Activated naive CD4-positive, alpha-beta T cell treated with Interleukin-2 at 50 U/mL for 16 hours (primary cell): ENCODE results near the gene FTL.
A peak's percentile ranks its signal among the peaks of the same experiment; 100 is the strongest.

Source experiments
- DNase-seq: peaks from one replicate; pipeline ENCODE4 v3.0.0-alpha.2; 2020

Gene FTL

GRCh38 chr19:48946463-48947257, 18.4 kb upstream of the FTL start:
- DNase-seq: no peak

DNA sequence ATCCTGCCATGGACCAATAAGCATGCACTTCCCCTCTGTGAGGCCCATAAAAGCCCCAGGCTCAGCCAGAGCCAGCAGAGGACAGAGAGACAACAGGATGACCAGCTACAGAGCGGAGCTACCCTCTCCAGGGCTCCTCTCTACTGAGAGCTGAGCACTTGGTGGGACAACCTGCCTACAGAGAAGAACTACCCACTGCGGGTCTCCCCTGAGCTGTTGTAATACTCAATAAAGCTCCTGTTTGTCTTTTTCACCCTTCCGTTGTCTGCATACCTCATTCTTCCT, 17.9 kb upstream of the FTL start:
- no peak for DNase-seq

DNA sequence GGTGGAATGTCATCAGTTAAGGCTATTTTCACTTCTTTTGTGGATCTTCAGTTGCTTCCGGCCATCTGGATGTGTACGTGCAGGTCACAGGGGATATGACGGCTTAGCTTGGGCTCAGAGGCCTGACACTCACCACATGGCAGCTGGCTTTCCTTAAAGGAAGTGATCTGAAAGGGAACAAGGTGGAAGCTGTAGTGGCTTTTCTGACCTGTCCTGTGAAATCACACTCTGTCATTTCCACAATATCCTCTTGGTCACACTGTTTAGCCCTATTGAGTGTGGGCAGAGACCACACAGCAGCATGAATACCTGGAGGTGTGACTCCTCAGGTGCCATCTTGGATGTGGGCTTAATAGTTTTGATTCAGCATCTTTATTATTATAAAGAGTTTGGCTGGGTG, 14.9 kb upstream of the FTL start:
- no peak for DNase-seq

GRCh38 chr19:48950830-48951519, 14.1 kb upstream of the FTL start:
- no peak for DNase-seq

DNA sequence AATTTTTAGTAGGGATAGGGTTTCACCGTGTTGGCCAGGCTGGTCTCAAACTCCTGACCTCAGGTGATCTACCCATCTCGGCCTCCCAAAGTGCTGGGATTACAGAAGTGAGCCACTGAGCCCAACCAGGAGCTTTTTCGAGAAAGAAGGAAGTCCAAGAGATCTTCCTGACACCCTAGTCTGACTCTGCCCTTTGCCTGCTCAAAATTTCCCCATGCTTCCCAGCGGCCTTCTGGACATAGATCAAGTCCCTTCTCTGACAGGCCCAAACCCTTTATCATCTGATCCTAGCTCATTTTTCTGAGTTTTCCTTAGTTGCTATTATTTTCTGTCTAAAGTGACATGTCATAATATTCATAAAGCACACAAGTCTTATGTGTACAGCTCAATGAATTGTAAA, 12.0 kb upstream of the FTL start:
- no peak for DNase-seq

DNA sequence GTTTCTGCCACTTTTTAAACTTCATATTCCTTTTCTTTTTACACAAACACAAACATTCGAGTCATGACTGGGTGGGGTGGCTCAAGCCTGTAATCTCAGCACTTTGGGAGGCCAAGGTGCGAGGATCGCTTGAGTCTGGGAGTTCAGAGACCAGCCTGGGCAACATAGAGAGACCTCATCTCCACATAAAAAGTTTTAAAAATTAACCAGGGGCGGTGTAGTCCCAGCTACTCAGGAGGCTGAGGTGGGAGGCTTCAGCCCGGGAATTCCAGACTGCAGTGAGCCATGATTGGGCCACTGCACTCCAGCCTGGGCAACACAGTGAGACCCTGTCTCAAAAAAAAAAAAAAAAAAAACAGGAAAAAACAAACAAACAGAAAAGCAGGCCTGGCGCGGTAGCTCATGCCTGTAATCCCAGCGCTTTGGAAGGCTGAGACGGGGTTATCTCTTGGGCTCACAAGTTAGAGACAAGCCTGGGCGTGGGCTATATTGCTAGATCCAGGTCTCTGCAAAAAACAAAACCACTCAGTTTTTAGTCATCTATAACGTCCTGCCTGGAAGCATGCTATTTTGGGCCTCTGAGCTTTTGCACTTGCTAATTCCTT, 11.0 kb upstream of the FTL start:
- DNase-seq: no peak

- DNase-seq: peak; percentile 94
These were observed 10.4 kb upstream of the FTL start, which contains the start of gene BAX for GRCh38 chr19:48954595-48955307. TSS of gene BAX (plus strand) at chr19:48954875. CDS start at chr19:48954929, 54 bp downstream.

DNA sequence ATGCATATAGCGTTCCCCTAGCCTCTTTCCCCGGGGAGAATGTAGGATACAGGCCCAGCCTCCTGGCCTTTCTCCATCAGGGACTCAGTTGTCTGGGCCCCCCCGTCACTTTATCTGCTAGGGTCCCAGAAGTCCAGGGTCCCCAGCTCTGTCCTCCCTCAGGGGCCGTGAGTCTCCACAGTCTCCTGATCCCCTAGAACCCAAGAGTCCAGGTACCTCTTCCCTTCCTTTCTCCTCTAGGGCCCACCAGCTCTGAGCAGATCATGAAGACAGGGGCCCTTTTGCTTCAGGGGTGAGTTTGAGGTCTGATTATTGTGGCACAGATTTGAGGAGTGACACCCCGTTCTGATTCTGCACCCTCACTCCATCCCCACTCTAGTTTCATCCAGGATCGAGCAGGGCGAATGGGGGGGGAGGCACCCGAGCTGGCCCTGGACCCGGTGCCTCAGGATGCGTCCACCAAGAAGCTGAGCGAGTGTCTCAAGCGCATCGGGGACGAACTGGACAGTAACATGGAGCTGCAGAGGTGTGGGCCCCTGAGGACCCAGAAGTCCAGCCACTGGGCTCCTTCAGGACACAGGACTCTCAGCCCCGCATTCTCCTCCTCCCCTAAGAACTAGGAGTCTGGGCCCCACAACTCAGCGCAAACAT, 9.7 kb upstream of the FTL start:
- DNase-seq: no peak

GRCh38 chr19:48958006-48958405, 7.1 kb upstream of the FTL start:
- DNase-seq: no peak

GRCh38 chr19:48959341-48960239, 5.5 kb upstream of the FTL start:
- DNase-seq: no peak

GRCh38 chr19:48961051-48961649, 4.0 kb upstream of the FTL start:
- DNase-seq: no peak

- no peak for DNase-seq
These were observed 3.5 kb upstream of the FTL start for GRCh38 chr19:48961673-48962028.

DNA sequence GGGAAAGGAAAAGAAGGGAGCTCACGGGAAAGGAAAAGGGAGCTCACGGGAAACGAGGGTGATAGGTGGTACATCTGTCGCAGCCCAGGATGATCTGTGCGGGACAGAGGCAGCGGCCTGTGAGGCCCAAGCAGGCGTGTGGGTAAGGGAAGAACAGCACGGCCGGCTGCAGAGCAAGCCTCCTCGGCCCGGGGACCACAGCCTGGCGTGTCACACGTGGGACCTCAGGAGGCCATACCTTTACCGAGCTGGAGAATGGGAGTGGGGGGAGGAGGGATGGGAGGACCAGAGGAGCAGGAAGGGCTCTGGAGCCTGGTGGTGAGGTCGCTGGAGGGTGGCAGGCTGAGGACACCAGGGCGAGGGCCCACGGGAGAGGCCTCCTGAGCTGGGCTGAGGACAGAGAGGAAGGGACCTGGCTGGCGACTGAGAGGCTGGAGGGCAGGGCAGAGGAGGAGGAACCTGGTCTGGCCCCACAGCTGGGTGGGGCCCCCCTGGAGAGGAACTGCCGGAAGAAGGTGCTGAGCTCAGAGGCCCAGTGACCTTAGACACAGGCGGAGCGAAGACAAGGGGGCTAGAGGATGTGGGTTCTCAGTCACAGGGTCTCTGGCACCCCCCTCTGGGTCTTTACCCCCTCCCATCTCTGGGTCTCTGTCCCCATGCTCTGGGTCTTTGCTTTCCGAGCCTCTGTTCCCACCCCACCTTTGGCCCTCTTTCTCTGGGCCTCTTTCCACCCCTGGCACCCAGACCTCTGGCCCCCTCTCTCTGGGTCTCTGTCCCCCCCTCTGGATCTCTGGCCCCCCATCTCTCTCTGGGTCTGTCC, 2.9 kb upstream of the FTL start:
- DNase-seq: peak; percentile 53

- no peak for DNase-seq
These were observed 2.3 kb upstream of the FTL start for GRCh38 chr19:48962849-48963165.

DNA sequence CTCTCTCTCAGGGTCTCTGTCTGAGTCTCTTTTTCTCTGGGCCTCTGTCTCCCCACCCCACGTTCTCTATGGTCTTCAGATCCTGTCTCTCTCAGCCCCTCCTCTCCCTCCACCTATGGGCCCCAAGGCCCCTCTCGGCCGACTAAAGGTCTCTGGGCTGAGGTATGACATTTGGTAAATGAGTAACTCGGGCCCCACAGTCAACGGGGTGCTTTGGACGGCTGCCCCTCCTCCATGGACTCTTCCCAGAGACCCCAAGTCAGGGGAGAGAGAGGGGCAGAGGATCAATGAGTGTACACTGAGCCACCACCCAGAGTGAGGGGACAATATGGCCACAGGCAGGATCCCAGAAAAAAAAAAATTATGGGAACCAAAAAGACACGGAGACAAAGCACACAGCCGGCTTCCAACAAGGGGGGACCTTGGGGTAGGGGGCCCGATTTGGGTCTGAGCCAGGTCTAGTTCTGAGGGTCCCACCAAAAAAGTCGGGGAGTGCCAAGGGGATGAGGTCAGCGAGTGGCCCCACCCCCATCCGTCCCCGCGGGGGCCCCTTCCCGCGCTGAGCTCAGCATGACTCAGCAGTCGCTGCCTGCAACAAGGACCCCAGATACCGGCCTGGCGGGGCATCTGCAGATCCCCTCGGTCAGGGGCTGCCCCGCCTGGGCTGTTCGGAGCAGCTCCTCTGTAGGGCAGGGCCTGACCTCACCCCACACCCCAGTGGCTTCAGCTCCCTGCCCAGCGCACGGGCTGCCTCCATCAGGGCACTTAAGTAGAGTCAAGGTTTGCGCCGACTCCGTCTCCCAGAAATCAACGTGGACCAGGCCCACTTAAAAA, 1.5 kb upstream of the FTL start:
- DNase-seq: peak; percentile 67

DNA sequence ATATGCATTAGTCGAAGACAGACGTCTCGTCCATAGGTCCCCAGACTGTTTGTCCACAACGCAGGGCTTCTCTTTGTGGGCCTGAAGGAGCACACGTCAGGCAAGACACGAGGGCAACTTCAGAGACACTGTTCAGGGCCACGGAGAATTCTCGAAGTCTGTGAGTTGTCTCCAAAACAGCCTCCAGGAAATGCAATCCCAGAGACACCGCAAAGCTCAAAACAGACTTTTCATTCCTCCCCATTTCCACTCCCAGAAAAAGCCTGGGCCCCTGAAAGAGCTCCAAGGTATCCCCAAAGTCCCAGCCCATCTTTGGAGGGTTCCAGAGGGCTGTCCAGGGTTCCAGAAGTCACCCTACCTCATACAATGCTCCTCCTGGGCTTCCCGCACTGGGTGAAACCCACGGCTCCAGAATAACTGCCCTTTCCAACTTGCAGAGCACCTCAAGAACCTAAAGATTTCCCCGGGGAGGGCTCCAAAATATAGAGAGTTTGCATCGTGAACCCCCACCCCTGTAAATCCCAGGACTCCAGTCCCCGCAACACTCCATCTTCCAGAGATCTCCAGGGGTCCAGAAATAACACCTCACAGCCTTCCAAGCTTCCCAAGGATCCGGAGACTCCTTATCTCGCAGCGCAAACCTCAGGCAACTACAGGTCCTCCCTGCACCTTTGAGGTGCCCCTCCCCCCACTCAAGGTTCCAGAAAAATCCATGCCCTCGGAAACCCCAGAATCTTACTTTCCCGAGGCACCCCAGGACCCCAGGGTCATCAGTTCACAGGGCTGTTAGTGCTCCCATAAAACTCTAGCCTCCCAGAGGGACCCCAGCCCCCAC, 687 bp upstream of the FTL start:
- no peak for DNase-seq

DNA sequence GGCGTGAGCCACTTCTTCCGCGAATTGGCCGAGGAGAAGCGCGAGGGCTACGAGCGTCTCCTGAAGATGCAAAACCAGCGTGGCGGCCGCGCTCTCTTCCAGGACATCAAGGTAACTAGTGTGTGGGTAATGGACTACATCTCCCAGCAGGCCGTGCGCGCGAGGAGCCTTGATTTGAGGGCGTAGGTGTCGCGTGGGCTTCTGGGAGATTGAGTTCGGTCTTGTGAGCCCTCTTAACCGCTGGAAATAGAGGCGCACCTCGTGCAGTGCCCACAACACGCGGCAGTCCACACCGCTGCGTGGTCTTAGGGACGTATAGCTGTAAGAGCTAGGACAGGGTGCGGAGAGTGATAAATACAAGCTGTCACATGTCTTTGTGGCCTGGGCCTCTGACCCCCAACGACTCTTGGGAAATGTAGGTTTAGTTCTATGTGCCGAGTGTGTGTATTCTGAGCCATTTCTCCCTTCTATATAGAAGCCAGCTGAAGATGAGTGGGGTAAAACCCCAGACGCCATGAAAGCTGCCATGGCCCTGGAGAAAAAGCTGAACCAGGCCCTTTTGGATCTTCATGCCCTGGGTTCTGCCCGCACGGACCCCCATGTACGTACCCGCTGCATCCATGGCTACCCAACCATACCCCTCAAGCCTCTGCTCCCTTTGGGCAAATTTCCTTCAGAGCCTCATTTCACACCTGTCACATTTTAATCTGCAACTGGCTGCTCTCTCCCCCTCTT, 864 bp downstream of the FTL start:
- peak; percentile 91 for DNase-seq
